ENCODE data around the gene POLE. TPM values are rescaled to one million over a fixed set of nuclear protein-coding genes. Genes with fewer than 3 reads are reported as not detected.

Gene POLE
- total RNA-seq, 4 donors from 2014 or later = 17.8 to 42.4 (median 27.0) TPM

DNA sequence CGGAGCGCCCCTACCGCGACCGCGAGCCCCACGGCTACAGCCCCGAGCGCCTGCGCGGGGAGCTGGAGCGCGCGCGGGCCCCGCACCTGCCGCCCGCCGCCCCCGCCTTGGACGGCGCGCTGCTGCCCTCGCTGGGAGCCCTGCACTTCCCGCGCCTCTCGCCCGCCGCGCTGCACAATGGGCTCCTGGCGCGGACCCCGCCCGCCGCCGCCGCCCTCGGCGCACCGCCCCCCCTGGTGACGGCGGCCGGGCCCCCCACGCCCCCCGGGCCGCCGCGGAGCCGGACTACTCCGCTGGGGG is 103.8 kb downstream of the POLE start:
- TF ChIP-seq POLR2A (IDR thresholded peaks at IDR 0.05) (no peak), CTCF (IDR thresholded peaks at IDR 0.05) (no peak)
- Histone ChIP-seq H3K36me3 (peaks cover 0 to 68% (median 0%) of the 10 kb centered on the region in 3 donors), H3K27ac (peak overlapping the region in 1 of 4 donors; percentile 9), H3K4me3 (peak overlapping the region in 2 of 4 donors; percentile 38 to 55), H3K9me3 (no peaks in the 10 kb centered on the region), H3K4me1 (peaks cover 0 to 21% (median 0%) of the 10 kb centered on the region in 3 donors), H3K27me3 (peaks cover 0 to under 1% (median 0%) of the 10 kb centered on the region in 4 donors)
- intact Hi-C loops (cut with DNase I) = no loop called here
- WGBS, 2 donors = no CpG with 5 or more reads among the region's 50 CpGs
- DNase-seq = no peak

- no peak for TF ChIP-seq POLR2A (IDR thresholded peaks at IDR 0.05)
- TF ChIP-seq CTCF (IDR thresholded peaks at IDR 0.05) = no peak
- Histone ChIP-seq H3K36me3 (peaks cover 0 to 73% (median 0%) of the 10 kb centered on the region in 3 donors), H3K4me1 (peaks cover 0 to 21% (median 0%) of the 10 kb centered on the region in 3 donors), H3K27ac (peak overlapping the region in 3 of 4 donors; percentile 50 to 69 (median 58)), H3K27me3 (no peaks in the 10 kb centered on the region), H3K4me3 (peak overlapping the region; percentile 8 to 55 (median 32)), H3K9me3 (no peaks in the 10 kb centered on the region)
- intact Hi-C loops (cut with DNase I) = no loop called here
- DNase-seq = no peak
- WGBS, 2 donors = 82 to 85% methylated on average over 4 to 12 of the region's 89 CpGs
Observed at GRCh38 chr12:132582582-132583410, 104.3 kb downstream of the POLE start.

DNA sequence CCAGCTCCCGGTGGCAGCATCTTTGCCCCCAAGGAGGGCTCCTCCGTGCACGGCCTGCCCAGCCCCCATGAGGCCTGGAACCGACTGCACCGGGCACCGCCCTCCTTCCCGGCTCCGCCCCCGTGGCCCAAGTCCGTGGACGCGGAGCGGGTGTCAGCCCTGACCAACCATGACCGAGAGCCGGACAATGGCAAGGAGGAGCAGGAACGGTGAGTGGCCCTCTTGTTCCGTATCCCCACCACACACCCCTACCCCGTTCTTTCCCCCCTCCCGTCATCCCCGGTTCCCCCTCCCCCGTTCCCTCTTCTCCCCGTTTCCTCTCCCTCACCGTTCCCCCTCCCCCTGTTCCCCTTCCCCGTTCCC is 105.1 kb downstream of the POLE start:
- no peak for TF ChIP-seq CTCF (IDR thresholded peaks at IDR 0.05)
- TF ChIP-seq POLR2A (IDR thresholded peaks at IDR 0.05) = no peak
- 61 to 94% methylated on average over 8 to 13 of the region's 24 CpGs for WGBS, 2 donors
- DNase-seq = no peak
- Histone ChIP-seq H3K36me3 (peaks cover 0 to 80% (median 3%) of the 10 kb centered on the region in 3 donors), H3K9me3 (no peaks in the 10 kb centered on the region), H3K4me1 (peaks cover 0 to 21% (median 0%) of the 10 kb centered on the region in 3 donors), H3K27me3 (no peaks in the 10 kb centered on the region), H3K27ac (peak overlapping the region in 3 of 4 donors; percentile 50 to 69 (median 58)), H3K4me3 (peak overlapping the region; percentile 8 to 55 (median 32))
- intact Hi-C loops (cut with DNase I) = no loop called here

- peak overlapping the region in 1 of 4 donors; percentile 69 for H3K27ac ChIP-seq
- H3K4me3 ChIP-seq = peak overlapping the region in 1 of 4 donors; percentile 55
- no peak for DNase-seq
- intact Hi-C loops (cut with DNase I) = no loop called here
- no peaks in the 10 kb centered on the region for H3K9me3 ChIP-seq
- TF ChIP-seq CTCF (IDR thresholded peaks at IDR 0.05) (no peak), POLR2A (IDR thresholded peaks at IDR 0.05) (no peak)
- peaks cover 0 to 21% (median 0%) of the 10 kb centered on the region in 3 donors for H3K4me1 ChIP-seq
- peaks cover 5 to 86% (median 9%) of the 10 kb centered on the region in 3 donors for H3K36me3 ChIP-seq
- 100% methylated on average over 3 of the region's 17 CpGs; no CpG with 5 or more reads in 1 of the 2 donors for WGBS, 2 donors
- H3K27me3 ChIP-seq = no peaks in the 10 kb centered on the region
Observed at GRCh38 chr12:132581348-132582057, 105.6 kb downstream of the POLE start.

All from esophagus squamous epithelium (tissue), 5 donors.